Mesothelial cell of epicardium (in vitro differentiated cells): ENCODE measurements around the gene CIDEB. TPM values are rescaled to one million over a fixed set of nuclear protein-coding genes. Genes with fewer than 3 reads are reported as not detected.
"Not testable (repeated sequence)": the region's sequence is repeated elsewhere in the genome, so short reads cannot be mapped to it uniquely, and the experiment has no call there.

ENCODE experiments used
- DNase-seq, 2 experiments: peaks; one replicate each; pipeline ENCODE4 v3.0.0; 2021; ENCODE audit warnings: low spot score in 2 of 2; ENCODE audit not compliant: unreplicated experiment in 2 of 2
- H3K27ac Mint-ChIP-seq: 2 replicates; pipeline ENCODE4 v1.8.0; 2021; ENCODE audit warnings: mixed read lengths
- H3K27me3 Mint-ChIP-seq: 2 replicates; pipeline ENCODE4 v1.8.0; 2021; ENCODE audit warnings: low read depth, mixed read lengths
- H3K36me3 Mint-ChIP-seq: 2 replicates; pipeline ENCODE4 v1.8.0; 2021; ENCODE audit warnings: mixed read lengths
- H3K4me1 Mint-ChIP-seq: 2 replicates; pipeline ENCODE4 v1.8.0; 2021; ENCODE audit warnings: mixed read lengths
- H3K4me3 Mint-ChIP-seq: 2 replicates; pipeline ENCODE4 v1.8.0; 2021; ENCODE audit warnings: mild to moderate bottlenecking, moderate library complexity, mixed read lengths
- H3K9me3 Mint-ChIP-seq: 2 replicates; pipeline ENCODE4 v1.8.0; 2021; ENCODE audit warnings: mixed read lengths
- CTCF ChIP-seq: fragments of 200-600 bp; sonication (generic); IDR thresholded peaks from one replicate; pipeline ENCODE4 v1.5.0; 2021; ENCODE audit warnings: antibody characterized with exemption; ENCODE audit not compliant: unreplicated experiment
- total RNA-seq: library from RNA; stranded (reverse); gene quantifications from 3 replicates; pipeline ENCODE4 v1.2.1, GENCODE V29; 2021

Gene CIDEB
- total RNA-seq, 1 donor from 2014 or later = not detected

DNA sequence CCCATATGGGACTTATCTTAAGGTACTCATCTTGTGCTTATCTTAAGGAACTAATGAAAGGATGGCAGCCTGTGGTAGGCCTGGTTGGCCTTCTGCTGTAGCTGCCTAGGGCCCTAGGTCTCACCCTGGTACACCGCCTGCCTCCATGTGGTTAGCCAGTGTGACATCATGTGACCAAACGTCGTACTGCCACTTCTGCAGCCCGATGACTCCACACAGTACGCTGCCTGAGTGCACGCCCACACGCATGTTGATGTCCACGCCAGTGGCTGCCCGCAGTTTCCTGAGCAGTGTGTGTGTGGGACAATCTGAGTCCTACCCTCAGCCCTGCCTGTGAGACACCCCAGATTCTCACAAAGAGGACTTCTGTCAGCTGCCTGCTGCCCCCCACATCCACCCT is 22.0 kb upstream of the CIDEB start:
- no peaks in the 10 kb centered on the region for H3K36me3 Mint-ChIP-seq
- no peak overlapping the region for H3K27ac Mint-ChIP-seq
- no peak for DNase-seq
- TF ChIP-seq CTCF = no peak
- H3K4me3 Mint-ChIP-seq = no peak overlapping the region
- H3K4me1 Mint-ChIP-seq = peaks cover 13% of the 10 kb centered on the region
- H3K9me3 Mint-ChIP-seq = no peaks in the 10 kb centered on the region
- peaks cover 37% of the 10 kb centered on the region for H3K27me3 Mint-ChIP-seq

- DNase-seq = no peak
- Mint-ChIP-seq H3K36me3 (no peaks in the 10 kb centered on the region), H3K27ac (no peak overlapping the region), H3K27me3 (peaks cover 33% of the 10 kb centered on the region), H3K9me3 (no peaks in the 10 kb centered on the region), H3K4me3 (no peak overlapping the region), H3K4me1 (peaks cover 11% of the 10 kb centered on the region)
- no peak for TF ChIP-seq CTCF
Measured at GRCh38 chr14:24329073-24329663, 21.4 kb upstream of the CIDEB start.

DNA sequence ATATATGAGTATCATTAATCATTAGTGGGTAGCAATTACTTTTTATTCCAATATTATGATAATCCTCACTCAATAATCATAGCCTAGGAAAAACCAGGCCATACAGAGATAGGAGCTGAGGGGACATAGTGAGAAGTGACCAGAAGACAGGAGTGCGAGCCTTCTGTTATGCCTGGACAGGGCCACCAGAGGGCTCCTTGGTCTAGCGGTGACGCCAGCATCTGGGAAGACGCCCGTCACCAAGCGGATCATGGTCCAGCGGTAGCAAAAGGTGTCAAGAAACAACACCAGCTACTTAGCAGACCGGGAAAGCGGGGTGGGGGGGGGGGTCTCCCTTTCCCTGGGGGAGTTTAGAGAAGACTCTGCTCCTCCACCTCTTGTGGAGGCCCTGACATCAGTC is 20.1 kb upstream of the CIDEB start:
- peak in 1 of 2 experiments; percentile 47 for DNase-seq
- H3K27me3 Mint-ChIP-seq = peaks cover 20% of the 10 kb centered on the region
- not testable (repeated sequence) for H3K4me1 Mint-ChIP-seq, H3K9me3 Mint-ChIP-seq, H3K4me3 Mint-ChIP-seq, H3K27ac Mint-ChIP-seq, H3K36me3 Mint-ChIP-seq
- TF ChIP-seq CTCF = peak; percentile 42

GRCh38 chr14:24327303-24327702 is 19.5 kb upstream of the CIDEB start:
- Mint-ChIP-seq H3K9me3 (no peaks in the 10 kb centered on the region), H3K27ac (no peak overlapping the region), H3K36me3 (no peaks in the 10 kb centered on the region), H3K4me1 (peaks cover 4% of the 10 kb centered on the region), H3K27me3 (peaks cover 14% of the 10 kb centered on the region), H3K4me3 (no peak overlapping the region)
- TF ChIP-seq CTCF = no peak
- DNase-seq = no peak

GRCh38 chr14:24325963-24326362 is 18.2 kb upstream of the CIDEB start:
- TF ChIP-seq CTCF = no peak
- Mint-ChIP-seq H3K27me3 (peaks cover 4% of the 10 kb centered on the region), H3K27ac (no peak overlapping the region), H3K4me3 (no peak overlapping the region), H3K4me1 (peaks cover 5% of the 10 kb centered on the region), H3K36me3 (no peaks in the 10 kb centered on the region), H3K9me3 (no peaks in the 10 kb centered on the region)
- no peak for DNase-seq

- H3K4me3 Mint-ChIP-seq = no peak overlapping the region
- no peak overlapping the region for H3K27ac Mint-ChIP-seq
- peaks cover 3% of the 10 kb centered on the region for H3K27me3 Mint-ChIP-seq
- no peaks in the 10 kb centered on the region for H3K9me3 Mint-ChIP-seq
- H3K36me3 Mint-ChIP-seq = no peaks in the 10 kb centered on the region
- H3K4me1 Mint-ChIP-seq = peaks cover 5% of the 10 kb centered on the region
- no peak for TF ChIP-seq CTCF
- DNase-seq = no peak
Measured at GRCh38 chr14:24325041-24325530, 17.3 kb upstream of the CIDEB start.
